HG03060 (cell line): ENCODE data around the gene COPA.
A peak's percentile ranks its signal among the peaks of the same experiment; 100 is the strongest.
"Not testable (repeated sequence)": the region's sequence is repeated elsewhere in the genome, so short reads cannot be mapped to it uniquely, and the experiment has no call there.

Experiments
- ATAC-seq: cut with Tn5 transposase; IDR thresholded peaks from one replicate; pipeline ENCODE4 v1.9.1; 2021; ENCODE audit warnings: low read depth, moderate number of reproducible peaks; ENCODE audit not compliant: unreplicated experiment

Gene COPA

GRCh38 chr1:160338580-160338979, 4.5 kb downstream of the COPA start:
- no peak for ATAC-seq

GRCh38 chr1:160332516-160332915, 10.5 kb downstream of the COPA start:
- ATAC-seq: no peak

GRCh38 chr1:160330119-160330518, 12.9 kb downstream of the COPA start:
- ATAC-seq: no peak

GRCh38 chr1:160328184-160328583, 14.9 kb downstream of the COPA start:
- ATAC-seq: no peak

GRCh38 chr1:160326418-160326817, 16.6 kb downstream of the COPA start:
- no peak for ATAC-seq

- ATAC-seq: no peak
Measured at GRCh38 chr1:160325252-160325651, 17.8 kb downstream of the COPA start.

GRCh38 chr1:160322831-160323230, 20.2 kb downstream of the COPA start:
- ATAC-seq: no peak

GRCh38 chr1:160315359-160315758, 27.7 kb downstream of the COPA start:
- no peak for ATAC-seq

GRCh38 chr1:160309571-160309970, 33.5 kb downstream of the COPA start:
- no peak for ATAC-seq

- no peak for ATAC-seq
Measured at GRCh38 chr1:160309185-160309557, 33.9 kb downstream of the COPA start.

GRCh38 chr1:160308451-160309184, 34.4 kb downstream of the COPA start:
- ATAC-seq: no peak

GRCh38 chr1:160307118-160307791, 35.8 kb downstream of the COPA start:
- ATAC-seq: no peak

GRCh38 chr1:160300173-160300572, 42.9 kb downstream of the COPA start:
- ATAC-seq: no peak

- ATAC-seq: no peak
Measured at GRCh38 chr1:160296036-160296435, 47.0 kb downstream of the COPA start.

- no peak for ATAC-seq
Measured at GRCh38 chr1:160293020-160293968, 49.8 kb downstream of the COPA start.

- ATAC-seq: peak; percentile 71
Measured at GRCh38 chr1:160291248-160292220, 51.5 kb downstream of the COPA start.

- not testable (repeated sequence) for ATAC-seq
Measured at GRCh38 chr1:160287769-160288168, 55.3 kb downstream of the COPA start.

GRCh38 chr1:160285506-160285905, 57.5 kb downstream of the COPA start:
- ATAC-seq: no peak

- ATAC-seq: peak; percentile 89
Measured at GRCh38 chr1:160284782-160285344, 58.2 kb downstream of the COPA start, which contains the start of gene PEX19. TSS of gene PEX19 (minus strand) at chr1:160285133. CDS start at chr1:160285124, 9 bp downstream.
